NCI-H526 treated with DMSO at 0.1 percent for 48 hours (cell line): Measurements from ENCODE around the gene EEF1AKMT2.
"Not testable (repeated sequence)": the region's sequence is repeated elsewhere in the genome, so short reads cannot be mapped to it uniquely, and the experiment has no call there.

Experiments
- DNase-seq: peaks from one replicate; lab custom pipeline; 2025; lab: John Stamatoyannopoulos, UW

EEF1AKMT2 gene

DNA sequence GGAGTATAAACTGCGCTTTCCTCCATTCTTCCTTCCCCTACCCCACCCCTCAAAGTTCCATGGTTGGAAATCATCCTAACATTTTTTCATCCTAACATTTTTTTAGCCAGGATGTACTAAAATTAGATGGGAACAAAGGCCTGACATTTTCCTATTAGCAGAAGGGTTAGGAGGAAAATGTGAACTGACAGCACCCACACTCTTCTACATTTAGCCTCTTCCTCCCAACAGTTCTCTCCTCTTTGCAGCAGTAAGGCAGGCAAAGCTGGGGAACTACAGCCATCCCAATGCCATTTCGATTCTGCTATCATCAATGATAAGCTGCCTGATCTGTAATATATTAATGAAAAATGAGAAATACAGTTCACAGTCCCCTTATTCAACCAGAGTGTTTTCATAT is 36.1 kb downstream of the EEF1AKMT2 start:
- no peak for DNase-seq

GRCh38 chr10:124754227-124754626 is 37.5 kb downstream of the EEF1AKMT2 start:
- DNase-seq = no peak

GRCh38 chr10:124748953-124749645 is 42.6 kb downstream of the EEF1AKMT2 start:
- no peak for DNase-seq

- DNase-seq = no peak
Observed at GRCh38 chr10:124748166-124748565, 43.5 kb downstream of the EEF1AKMT2 start.

GRCh38 chr10:124747745-124748144 is 43.9 kb downstream of the EEF1AKMT2 start:
- DNase-seq = no peak

GRCh38 chr10:124746992-124747391 is 44.7 kb downstream of the EEF1AKMT2 start:
- no peak for DNase-seq

DNA sequence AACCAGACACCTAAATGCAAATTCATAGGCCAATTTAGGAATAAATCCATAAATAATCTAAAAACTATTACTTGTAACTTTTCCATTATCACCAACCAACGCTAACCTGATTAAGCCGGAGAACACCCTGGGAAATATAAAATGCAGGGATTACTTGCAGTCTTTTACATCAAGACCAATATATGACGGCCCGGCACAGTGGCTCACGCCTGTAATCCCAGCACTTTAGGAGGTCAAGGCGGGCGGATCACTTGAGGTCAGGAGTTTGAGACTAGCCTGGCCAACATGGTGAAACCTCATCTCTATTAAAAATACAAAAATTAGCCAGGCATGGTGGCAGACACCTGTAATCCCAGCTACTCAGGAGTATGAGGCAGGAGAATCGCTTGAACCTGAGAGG is 45.2 kb downstream of the EEF1AKMT2 start:
- not testable (repeated sequence) for DNase-seq

- no peak for DNase-seq
Observed at GRCh38 chr10:124745673-124746072, 46.0 kb downstream of the EEF1AKMT2 start.

- no peak for DNase-seq
Observed at GRCh38 chr10:124745252-124745651, 46.4 kb downstream of the EEF1AKMT2 start.

DNA sequence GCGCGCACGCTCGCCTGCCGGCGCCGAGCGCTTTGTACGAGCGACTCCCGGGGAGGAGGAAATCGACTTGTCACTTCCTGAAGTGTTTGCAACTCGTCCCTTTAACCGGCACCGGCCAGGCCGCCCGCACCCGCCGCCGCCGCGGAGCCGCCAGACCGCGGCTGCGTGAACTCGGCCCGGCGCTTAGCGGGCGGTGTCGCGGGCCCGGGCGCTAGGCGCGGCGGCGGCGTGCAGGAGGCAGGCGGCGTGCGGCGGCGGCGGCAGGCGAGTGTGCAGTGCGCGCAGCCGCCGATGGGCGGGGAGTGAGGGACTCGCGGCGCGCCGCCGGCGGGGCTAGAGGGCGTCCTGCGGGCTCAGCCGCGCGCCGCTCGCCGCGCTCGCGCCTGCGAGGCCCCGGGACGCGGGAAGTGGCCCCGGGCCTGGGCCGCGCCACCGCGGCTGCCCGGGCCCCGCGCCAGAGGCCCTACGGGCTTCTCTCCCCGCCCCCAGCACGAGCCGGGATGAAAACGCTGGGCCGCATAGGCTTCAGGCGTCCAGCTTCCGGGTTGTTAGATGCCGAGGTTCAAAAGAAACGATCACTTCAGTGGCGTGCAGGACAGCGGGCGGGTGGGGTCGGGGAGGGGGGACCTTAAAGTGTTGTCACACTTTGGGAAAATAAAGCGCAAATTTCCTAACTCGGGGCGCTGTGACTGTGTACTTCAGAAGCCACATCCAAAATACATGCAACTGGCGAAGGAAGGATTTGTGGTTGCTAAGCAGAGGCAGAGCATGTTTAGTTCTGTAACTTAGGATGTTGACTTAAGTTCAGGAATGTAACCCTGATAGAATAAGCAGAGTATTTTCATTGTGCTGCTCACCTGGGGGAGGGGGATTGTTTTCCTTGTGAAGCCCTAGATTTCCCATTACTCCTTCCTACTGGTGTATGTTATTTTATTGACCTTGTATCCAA is 47.3 kb downstream of the EEF1AKMT2 start, which contains the start of gene FAM53B:
TSS of gene FAM53B (minus strand) at position 277 of the 949 bp plus-strand sequence. CDS start 37,665 bp downstream, outside the sequence.
- DNase-seq = peak; percentile 18

DNA sequence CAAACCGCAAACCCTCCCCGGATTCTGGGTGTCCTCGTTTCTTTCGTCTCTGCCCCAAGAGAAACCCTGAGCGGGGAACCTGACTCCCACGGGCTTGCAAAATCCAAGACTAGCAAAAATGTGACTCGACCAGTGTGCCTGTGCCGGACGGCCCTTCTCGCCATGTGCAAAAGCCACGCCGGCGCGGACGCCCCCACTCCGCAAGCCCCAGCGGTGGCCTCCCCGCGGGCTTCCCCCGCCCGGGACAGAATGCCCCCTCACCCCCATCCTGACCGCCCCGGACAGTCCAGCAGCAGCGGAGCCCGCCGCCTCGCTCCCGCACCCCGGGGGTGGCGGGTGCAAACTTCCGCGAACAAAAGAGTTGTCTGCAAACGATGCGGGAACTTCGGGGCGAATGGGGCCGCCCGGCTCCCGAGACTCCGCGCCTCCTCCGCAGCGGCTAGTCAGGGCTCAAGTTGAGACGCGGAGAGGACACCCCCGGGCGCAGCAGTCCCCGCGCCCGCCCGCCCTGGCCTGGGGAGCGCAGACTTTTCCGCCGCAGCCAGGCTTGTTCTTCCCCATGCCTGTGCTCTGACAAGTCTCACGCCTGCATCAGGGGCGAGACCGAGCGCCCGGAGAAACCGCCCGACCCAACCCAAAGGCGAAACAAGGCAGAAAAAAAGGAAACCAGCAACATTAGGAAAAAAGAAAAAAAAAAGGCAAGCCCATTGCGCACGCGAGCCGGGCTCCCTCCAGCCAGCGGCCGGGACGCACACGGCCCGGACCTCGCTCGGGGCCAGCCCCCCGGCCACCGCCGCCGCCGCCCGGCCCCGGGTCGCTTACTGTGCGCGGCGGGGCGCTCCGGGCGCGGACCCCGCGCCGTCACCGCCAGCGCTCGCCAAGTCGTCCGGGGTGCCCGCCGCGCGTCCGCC is 48.2 kb downstream of the EEF1AKMT2 start:
- no peak for DNase-seq

- peak; percentile 43 for DNase-seq
Observed at GRCh38 chr10:124742413-124743190, 49.1 kb downstream of the EEF1AKMT2 start.

GRCh38 chr10:124741922-124742412 is 49.7 kb downstream of the EEF1AKMT2 start:
- no peak for DNase-seq

DNA sequence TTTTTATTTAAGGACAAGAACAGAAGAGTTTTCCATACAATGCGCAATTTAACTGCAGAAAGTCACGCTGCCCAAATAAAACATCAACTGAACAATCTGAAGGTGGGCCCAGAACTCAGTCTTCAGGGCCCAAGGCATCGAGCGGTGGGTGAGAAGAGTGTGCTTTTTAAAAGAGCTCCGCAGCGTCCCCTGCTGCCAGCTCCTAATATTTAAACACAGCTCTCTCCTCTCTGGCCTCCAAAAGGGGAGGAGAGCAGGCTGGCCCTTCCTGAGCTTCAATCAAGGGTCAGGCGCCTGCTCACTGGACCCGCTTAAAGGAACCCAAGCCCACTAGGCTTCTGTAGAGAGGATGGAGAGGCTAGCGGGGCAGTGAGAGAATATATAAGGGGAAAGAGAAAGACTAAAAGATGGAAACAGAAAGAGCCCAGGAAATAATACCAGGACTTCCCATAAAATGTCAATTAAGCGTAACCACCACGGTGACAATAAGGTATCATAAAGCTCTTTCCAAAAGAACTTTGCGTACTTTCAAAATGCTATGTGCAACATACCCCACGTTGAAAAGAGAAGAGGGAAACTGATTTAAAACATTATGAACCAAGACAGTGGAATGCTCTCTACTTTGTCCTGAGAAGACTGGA is 50.3 kb downstream of the EEF1AKMT2 start:
- peak; percentile 34 for DNase-seq

DNA sequence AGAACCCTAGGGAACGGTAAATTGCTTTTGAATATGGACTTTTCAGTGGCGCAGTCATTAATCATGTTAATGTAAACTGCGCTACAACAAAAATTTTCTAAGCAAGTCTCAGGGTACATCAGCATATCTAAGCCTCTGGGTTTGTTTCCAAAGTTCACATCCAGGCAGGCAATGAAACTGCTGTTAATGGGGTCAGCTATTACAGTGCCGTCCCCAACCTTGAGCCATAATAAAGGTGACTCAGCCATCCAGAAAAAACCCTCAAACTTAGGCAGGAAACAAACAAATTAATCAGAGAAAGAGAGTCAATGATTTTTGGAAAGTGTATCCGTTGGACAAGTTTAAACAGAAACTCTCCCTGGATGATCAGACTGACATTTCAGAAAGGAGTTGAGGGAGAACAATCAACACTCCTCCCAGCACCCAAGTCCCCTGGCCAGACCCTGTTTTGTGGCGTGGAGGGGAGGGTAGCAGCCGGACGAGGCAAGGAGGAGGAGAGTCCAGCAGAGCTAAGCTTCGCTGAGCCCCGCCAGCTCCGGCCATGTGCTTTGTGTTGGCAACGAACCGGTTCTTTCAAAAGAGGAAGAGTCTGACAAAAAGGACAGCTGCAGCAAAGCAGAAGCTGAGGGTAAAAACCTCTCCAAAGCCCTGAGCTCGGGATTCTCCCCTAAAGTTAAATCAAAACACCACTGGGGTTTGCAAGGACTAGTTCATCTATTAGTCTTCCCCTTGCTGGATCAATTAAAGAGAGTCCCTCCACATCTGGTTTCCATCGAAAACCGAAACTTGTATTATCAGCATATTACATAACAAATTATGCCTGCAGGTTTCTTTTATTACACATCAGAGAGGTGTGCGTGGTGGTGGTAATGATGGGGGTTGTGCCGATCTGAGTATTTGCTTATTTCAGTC is 51.1 kb downstream of the EEF1AKMT2 start:
- DNase-seq = no peak

DNA sequence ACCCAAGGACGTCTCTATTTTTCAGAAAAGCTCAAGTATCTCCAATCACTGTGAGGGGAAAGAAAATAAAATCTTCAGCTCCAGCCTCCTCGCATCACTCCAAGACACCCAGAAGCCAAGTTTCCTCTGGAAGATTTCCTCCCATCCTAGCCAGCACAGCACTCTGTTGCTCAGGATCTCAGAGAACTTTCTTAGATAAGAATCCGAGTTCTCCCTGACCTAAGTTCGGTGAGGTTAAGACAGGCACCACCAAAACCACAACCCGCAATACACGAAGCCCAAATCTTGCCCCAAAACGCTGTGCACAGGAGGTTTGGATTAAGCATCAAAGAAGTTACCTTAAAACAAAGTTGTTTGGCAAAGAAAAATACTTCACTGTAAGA is 51.7 kb downstream of the EEF1AKMT2 start:
- DNase-seq = no peak

- no peak for DNase-seq
Observed at GRCh38 chr10:124739119-124739921, 52.4 kb downstream of the EEF1AKMT2 start.

DNA sequence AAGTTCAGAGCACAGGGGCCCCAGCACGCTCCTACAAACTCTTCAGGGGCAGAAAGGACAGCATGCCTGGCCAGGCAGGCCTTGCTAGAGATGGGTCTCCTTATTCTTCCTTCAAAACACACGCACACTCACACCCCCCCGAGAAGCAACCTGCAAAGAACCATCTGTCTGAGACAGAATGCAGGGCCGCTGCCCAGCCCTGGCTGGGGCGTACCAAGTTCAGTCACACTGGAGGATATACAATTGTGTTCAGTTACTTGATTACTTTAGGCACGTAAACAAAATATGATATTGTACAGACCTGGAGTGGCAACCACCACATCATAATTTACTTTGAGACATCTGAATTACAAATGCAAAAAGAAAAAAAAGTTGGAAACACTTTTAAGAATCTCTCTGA is 53.2 kb downstream of the EEF1AKMT2 start:
- DNase-seq = no peak

- DNase-seq = no peak
Observed at GRCh38 chr10:124737708-124738107, 54.0 kb downstream of the EEF1AKMT2 start.
